ENCODE data around the gene LARGE1.

The LARGE1 gene

DNA sequence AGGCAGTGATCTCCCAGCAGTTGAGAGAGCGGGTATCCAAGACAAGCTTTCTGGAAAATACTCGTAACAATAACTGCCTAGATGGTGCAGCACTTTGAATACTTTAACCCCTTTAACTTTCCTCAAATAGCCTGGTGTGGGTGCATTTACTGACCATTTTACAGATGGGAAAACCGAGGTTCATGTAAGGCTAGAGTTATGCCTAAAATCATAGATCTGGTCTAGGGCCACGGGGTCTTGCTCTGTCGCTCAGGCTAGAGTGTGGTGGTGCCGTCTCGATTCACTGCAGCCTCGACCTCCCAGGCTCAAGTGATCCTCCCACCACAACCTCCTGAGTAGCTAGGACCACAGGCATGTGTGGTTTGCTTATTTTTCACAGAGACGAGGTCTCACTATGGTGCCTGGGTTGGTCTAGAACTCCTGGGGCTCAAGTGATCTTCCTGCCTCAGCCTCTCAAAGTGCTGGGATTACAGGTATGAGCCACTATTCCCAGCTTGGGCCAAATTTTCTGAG lies 592.9 kb downstream of the LARGE1 start:
- TF ChIP-seq EGR1 (IDR thresholded peaks at IDR 0.05) (no peak), YY1 (IDR thresholded peaks at IDR 0.05; ENCODE audit: low read depth) (no peak)

DNA sequence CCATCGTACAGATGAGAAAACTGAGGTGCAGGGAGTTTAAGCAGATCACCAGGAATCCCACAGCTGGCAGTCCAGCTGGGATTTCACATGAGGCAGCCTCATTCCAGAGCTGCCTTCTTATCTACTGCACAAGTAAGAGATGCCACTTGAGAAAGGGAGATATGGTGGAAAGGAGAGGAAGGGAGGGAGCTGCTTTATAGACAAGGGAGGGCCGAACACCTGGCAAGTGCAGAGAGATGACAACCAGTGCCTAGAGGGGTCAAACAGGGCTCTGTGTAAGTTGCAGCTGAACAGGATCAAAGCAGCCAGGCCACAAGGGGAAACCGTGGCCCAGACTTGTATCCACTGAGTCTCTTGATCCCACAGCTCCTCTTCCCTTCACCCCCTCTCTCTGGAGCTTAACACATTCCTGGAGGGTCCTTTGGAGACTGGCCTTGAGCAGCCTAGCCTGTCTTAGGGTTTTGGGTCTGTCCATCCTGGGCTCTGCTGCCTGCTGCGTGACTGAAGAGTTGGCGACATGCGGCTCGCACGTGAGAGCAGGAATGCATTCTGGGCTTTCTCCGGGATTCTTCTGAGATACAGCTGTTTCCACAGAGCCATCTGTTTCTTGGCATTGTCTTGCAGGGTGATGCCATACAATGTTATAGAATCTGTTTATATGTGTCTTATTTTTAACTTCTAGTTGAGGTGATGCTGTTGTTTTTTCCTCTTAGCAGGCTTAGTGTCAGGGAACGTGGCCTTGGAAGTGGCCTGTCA lies 593.6 kb downstream of the LARGE1 start:
- TF ChIP-seq, protein P1, sequence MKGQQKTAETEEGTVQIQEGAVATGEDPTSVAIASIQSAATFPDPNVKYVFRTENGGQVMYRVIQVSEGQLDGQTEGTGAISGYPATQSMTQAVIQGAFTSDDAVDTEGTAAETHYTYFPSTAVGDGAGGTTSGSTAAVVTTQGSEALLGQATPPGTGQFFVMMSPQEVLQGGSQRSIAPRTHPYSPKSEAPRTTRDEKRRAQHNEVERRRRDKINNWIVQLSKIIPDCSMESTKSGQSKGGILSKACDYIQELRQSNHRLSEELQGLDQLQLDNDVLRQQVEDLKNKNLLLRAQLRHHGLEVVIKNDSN (IDR thresholded peaks at IDR 0.05), result no peak
- TF ChIP-seq FOXM1 (IDR thresholded peaks at IDR 0.05; ENCODE audit: borderline replicate concordance, low read depth) (no peak), YY1 (IDR thresholded peaks at IDR 0.05; ENCODE audit: low read depth) (no peak), EGR1 (IDR thresholded peaks at IDR 0.05) (no peak), TCF12 (IDR thresholded peaks at IDR 0.05; ENCODE audit: low read depth) (no peak), CREB1 (IDR thresholded peaks at IDR 0.05; ENCODE audit: low read depth) (no peak), ZBTB7A (IDR thresholded peaks at IDR 0.05; ENCODE audit: low read depth) (no peak), EP300 (IDR thresholded peaks at IDR 0.05; ENCODE audit: borderline replicate concordance) (no peak), TEAD4 (IDR thresholded peaks at IDR 0.05) (no peak), TAF1 (IDR thresholded peaks at IDR 0.05; ENCODE audit: low read depth) (no peak), RAD21 (IDR thresholded peaks at IDR 0.05; ENCODE audit: low read depth) (no peak), NFIC (IDR thresholded peaks at IDR 0.05) (no peak), CEBPB (IDR thresholded peaks at IDR 0.05) (no peak)
- TF ChIP-seq, protein P2, sequence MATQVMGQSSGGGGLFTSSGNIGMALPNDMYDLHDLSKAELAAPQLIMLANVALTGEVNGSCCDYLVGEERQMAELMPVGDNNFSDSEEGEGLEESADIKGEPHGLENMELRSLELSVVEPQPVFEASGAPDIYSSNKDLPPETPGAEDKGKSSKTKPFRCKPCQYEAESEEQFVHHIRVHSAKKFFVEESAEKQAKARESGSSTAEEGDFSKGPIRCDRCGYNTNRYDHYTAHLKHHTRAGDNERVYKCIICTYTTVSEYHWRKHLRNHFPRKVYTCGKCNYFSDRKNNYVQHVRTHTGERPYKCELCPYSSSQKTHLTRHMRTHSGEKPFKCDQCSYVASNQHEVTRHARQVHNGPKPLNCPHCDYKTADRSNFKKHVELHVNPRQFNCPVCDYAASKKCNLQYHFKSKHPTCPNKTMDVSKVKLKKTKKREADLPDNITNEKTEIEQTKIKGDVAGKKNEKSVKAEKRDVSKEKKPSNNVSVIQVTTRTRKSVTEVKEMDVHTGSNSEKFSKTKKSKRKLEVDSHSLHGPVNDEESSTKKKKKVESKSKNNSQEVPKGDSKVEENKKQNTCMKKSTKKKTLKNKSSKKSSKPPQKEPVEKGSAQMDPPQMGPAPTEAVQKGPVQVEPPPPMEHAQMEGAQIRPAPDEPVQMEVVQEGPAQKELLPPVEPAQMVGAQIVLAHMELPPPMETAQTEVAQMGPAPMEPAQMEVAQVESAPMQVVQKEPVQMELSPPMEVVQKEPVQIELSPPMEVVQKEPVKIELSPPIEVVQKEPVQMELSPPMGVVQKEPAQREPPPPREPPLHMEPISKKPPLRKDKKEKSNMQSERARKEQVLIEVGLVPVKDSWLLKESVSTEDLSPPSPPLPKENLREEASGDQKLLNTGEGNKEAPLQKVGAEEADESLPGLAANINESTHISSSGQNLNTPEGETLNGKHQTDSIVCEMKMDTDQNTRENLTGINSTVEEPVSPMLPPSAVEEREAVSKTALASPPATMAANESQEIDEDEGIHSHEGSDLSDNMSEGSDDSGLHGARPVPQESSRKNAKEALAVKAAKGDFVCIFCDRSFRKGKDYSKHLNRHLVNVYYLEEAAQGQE (IDR thresholded peaks at IDR 0.05; ENCODE audit: low read depth), result no peak
- TF ChIP-seq, protein P3, sequence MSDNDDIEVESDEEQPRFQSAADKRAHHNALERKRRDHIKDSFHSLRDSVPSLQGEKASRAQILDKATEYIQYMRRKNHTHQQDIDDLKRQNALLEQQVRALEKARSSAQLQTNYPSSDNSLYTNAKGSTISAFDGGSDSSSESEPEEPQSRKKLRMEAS (IDR thresholded peaks at IDR 0.05), result no peak

DNA sequence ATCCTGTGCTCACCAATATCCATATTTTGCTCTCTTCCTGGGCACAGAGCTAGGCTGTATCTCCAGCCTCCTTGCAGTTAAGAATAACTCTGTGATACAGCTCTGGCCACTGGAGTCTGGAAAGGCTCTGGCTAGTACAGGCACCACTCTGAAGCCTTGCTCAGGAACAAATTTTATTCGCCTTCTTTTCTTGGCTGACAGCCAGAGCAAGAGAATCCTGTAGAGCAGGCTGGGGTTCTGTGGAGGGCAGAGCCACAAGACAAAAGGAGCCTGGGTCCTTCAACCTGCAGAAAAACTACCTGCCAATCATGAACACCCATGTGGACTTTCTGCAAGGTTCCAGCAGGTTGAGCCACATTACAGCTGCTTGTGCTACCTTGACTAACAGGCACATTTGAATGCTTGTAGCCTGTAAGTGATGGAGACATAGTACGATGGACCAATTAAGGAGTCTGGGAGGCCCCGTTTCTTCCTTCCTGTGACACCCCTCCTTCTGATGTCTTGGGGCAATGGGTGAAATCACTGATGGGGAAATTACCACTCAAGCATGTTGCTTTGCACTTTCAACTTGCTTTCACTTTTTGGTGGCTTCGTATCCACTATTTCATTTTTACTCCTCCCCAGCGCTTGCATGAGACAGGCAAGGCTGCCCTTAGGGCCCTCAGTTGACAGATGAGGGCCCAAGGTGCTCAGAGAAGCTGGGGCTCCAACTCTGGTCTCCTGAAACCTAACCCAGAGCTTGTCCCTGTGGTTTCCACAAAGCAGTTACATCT lies 594.9 kb downstream of the LARGE1 start:
- TF ChIP-seq TCF12 (IDR thresholded peaks at IDR 0.05; ENCODE audit: low read depth) (no peak), NFIC (IDR thresholded peaks at IDR 0.05) (no peak), RAD21 (IDR thresholded peaks at IDR 0.05; ENCODE audit: low read depth) (no peak), YY1 (IDR thresholded peaks at IDR 0.05; ENCODE audit: low read depth) (no peak), EP300 (IDR thresholded peaks at IDR 0.05; ENCODE audit: borderline replicate concordance) (no peak), CREB1 (IDR thresholded peaks at IDR 0.05; ENCODE audit: low read depth) (no peak), EGR1 (IDR thresholded peaks at IDR 0.05) (no peak), TEAD4 (IDR thresholded peaks at IDR 0.05) (no peak), CEBPB (IDR thresholded peaks at IDR 0.05) (no peak)
- TF ChIP-seq, protein P1 (IDR thresholded peaks at IDR 0.05), result no peak

DNA sequence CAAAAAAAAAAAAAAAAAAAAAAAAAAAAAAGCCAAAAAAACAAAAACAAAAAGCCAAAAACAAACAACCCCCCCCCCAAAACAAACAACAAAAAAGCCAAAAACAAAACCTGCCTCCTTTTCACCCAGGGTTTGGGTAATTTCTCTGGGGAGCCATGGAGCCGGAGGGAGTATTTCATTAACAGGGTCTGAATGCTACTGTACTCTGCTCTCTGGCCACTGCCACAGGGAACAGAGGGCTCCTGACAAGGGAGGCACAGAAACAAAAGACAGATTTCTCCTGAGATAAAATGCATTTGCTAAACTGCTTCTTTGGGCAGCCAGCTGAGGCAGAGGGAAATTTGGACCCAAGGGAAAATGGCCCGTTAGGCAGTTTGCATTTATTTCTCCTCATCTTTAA lies 596.0 kb downstream of the LARGE1 start:
- TF ChIP-seq TEAD4 (IDR thresholded peaks at IDR 0.05), result no peak

DNA sequence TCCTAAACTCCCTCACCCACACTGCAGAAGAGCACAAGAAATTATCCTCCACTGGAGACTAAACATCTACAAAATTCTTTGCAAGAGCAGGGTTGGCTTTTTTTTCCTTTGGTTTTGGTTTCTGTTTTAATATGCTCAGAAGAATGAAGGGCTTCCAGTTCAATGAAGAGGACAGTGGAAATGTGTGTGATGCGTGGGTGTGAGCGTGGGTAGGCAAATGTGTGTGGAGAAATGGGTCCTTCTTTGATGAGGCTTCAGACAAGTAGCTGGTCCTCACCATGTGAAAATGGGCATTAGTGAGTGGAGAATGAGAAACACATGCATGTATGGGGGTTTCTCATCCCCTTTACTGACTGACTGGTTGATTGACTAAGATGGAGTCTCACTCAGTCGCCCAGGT lies 598.8 kb downstream of the LARGE1 start:
- no peak for TF ChIP-seq RAD21 (IDR thresholded peaks at IDR 0.05; ENCODE audit: low read depth)
- TF ChIP-seq TEAD4 (IDR thresholded peaks at IDR 0.05), result no peak
- TF ChIP-seq, protein P3 (IDR thresholded peaks at IDR 0.05), result no peak
- TF ChIP-seq FOXM1 (IDR thresholded peaks at IDR 0.05; ENCODE audit: borderline replicate concordance, low read depth), result no peak
- TF ChIP-seq EP300 (IDR thresholded peaks at IDR 0.05; ENCODE audit: borderline replicate concordance), result no peak
- TF ChIP-seq EGR1 (IDR thresholded peaks at IDR 0.05), result no peak
- TF ChIP-seq YY1 (IDR thresholded peaks at IDR 0.05; ENCODE audit: low read depth), result no peak
- no peak for TF ChIP-seq CEBPB (IDR thresholded peaks at IDR 0.05)
- no peak for TF ChIP-seq TAF1 (IDR thresholded peaks at IDR 0.05; ENCODE audit: low read depth)
- TF ChIP-seq, protein P2 (IDR thresholded peaks at IDR 0.05; ENCODE audit: low read depth), result no peak
- TF ChIP-seq TCF12 (IDR thresholded peaks at IDR 0.05; ENCODE audit: low read depth), result no peak
- TF ChIP-seq ZBTB7A (IDR thresholded peaks at IDR 0.05; ENCODE audit: low read depth), result no peak
- TF ChIP-seq, protein P1 (IDR thresholded peaks at IDR 0.05), result no peak
- TF ChIP-seq NFIC (IDR thresholded peaks at IDR 0.05), result no peak
- TF ChIP-seq CREB1 (IDR thresholded peaks at IDR 0.05; ENCODE audit: low read depth), result no peak
